NCI-H1436 (cell line): ENCODE results near the gene NPAS2.

Source experiments
- DNase-seq: peaks from one replicate; lab custom pipeline; 2025; lab: John Stamatoyannopoulos, UW

The NPAS2 gene

GRCh38 chr2:100853909-100854810 is 34.2 kb downstream of the NPAS2 start:
- DNase-seq = no peak

GRCh38 chr2:100855084-100855483 is 35.1 kb downstream of the NPAS2 start:
- DNase-seq = no peak

- no peak for DNase-seq
These were observed 35.7 kb downstream of the NPAS2 start for GRCh38 chr2:100855606-100856005.

- no peak for DNase-seq
These were observed 36.8 kb downstream of the NPAS2 start for GRCh38 chr2:100856732-100857131.

GRCh38 chr2:100857341-100857740 is 37.4 kb downstream of the NPAS2 start:
- DNase-seq = no peak

- DNase-seq = no peak
These were observed 38.0 kb downstream of the NPAS2 start for GRCh38 chr2:100857915-100858314.

GRCh38 chr2:100859902-100860301 is 40.0 kb downstream of the NPAS2 start:
- DNase-seq = no peak

GRCh38 chr2:100861340-100861739 is 41.4 kb downstream of the NPAS2 start:
- DNase-seq = no peak

GRCh38 chr2:100862081-100862480 is 42.1 kb downstream of the NPAS2 start:
- no peak for DNase-seq

- no peak for DNase-seq
These were observed 46.0 kb downstream of the NPAS2 start for GRCh38 chr2:100865816-100866460.

- no peak for DNase-seq
These were observed 48.1 kb downstream of the NPAS2 start for GRCh38 chr2:100868083-100868482.

- DNase-seq = no peak
These were observed 49.2 kb downstream of the NPAS2 start for GRCh38 chr2:100869120-100869519.

GRCh38 chr2:100870652-100871531 is 51.0 kb downstream of the NPAS2 start:
- no peak for DNase-seq

GRCh38 chr2:100875516-100876230 is 55.7 kb downstream of the NPAS2 start:
- DNase-seq = no peak

GRCh38 chr2:100876231-100876860 is 56.4 kb downstream of the NPAS2 start:
- DNase-seq = no peak

GRCh38 chr2:100877555-100877954 is 57.6 kb downstream of the NPAS2 start:
- DNase-seq = no peak

GRCh38 chr2:100878000-100878791 is 58.3 kb downstream of the NPAS2 start:
- DNase-seq = no peak

- DNase-seq = no peak
These were observed 59.4 kb downstream of the NPAS2 start for GRCh38 chr2:100879296-100879695.

- DNase-seq = no peak
These were observed 60.1 kb downstream of the NPAS2 start for GRCh38 chr2:100880036-100880435.

- DNase-seq = no peak
These were observed 60.8 kb downstream of the NPAS2 start for GRCh38 chr2:100880730-100881129.
